Suppressor macrophage (primary cell): ENCODE results near the gene ANXA6.

ENCODE experiments used
- DNase-seq, 4 experiments: peaks; one replicate each; pipeline ENCODE4 v3.0.0-alpha.2; 2020 to 2022

The ANXA6 gene

GRCh38 chr5:151063142-151063989 is 94.2 kb downstream of the ANXA6 start:
- DNase-seq, result peak; percentile 46 to 81 (median 68)

GRCh38 chr5:151062405-151063141 is 95.0 kb downstream of the ANXA6 start:
- DNase-seq, result no peak

- DNase-seq, result no peak
These were observed 96.8 kb downstream of the ANXA6 start for GRCh38 chr5:151060742-151061141.

GRCh38 chr5:151058891-151059489 is 98.6 kb downstream of the ANXA6 start:
- peak; percentile 78 to 87 (median 81) for DNase-seq

GRCh38 chr5:151058301-151058700 is 99.3 kb downstream of the ANXA6 start:
- no peak for DNase-seq

GRCh38 chr5:151056379-151057325 is 100.9 kb downstream of the ANXA6 start:
- peak; percentile 62 to 86 (median 80) for DNase-seq

- DNase-seq, result no peak
These were observed 102.2 kb downstream of the ANXA6 start for GRCh38 chr5:151055336-151055735.

- DNase-seq, result no peak
These were observed 102.9 kb downstream of the ANXA6 start for GRCh38 chr5:151054709-151055108.

- DNase-seq, result peak in 1 of 4 experiments; percentile 24
These were observed 103.7 kb downstream of the ANXA6 start for GRCh38 chr5:151053796-151054462.

- DNase-seq, result peak; percentile 35 to 74 (median 68)
These were observed 104.7 kb downstream of the ANXA6 start for GRCh38 chr5:151052836-151053235.

GRCh38 chr5:151051931-151052608 is 105.5 kb downstream of the ANXA6 start:
- DNase-seq, result no peak

- peak; percentile 87 to 92 (median 91) for DNase-seq
These were observed 106.3 kb downstream of the ANXA6 start for GRCh38 chr5:151051066-151051930.
